Upper lobe of left lung (tissue), 4 donors: ENCODE measurements around the gene ARHGAP26.

ENCODE experiments used
- CTCF ChIP-seq, 6 experiments: fragments of 450-650 bp in 4 of 6; fragments of 200-600 bp in 2 of 6; sonication (generic) in 2 of 6; IDR thresholded peaks; one replicate each; pipeline ENCODE4 v1.5.1; 2016 to 2019; ENCODE audit warnings: antibody characterized with exemption in 6 of 6
- EP300 ChIP-seq, 4 donors: sonication (generic); formaldehyde crosslinking; IDR thresholded peaks; one replicate each; pipeline ENCODE4 v1.5.1; 2017; ENCODE audit warnings: antibody characterized with exemption in 4 of 4, control low read depth in 2 of 4
- POLR2A ChIP-seq, 4 donors: fragments of 450-650 bp; IDR thresholded peaks; one replicate each; pipeline ENCODE4 v1.5.1; 2016 to 2017; ENCODE audit warnings: antibody characterized with exemption in 4 of 4, mild to moderate bottlenecking in 2 of 4
- POLR2AphosphoS5 ChIP-seq, 2 donors: sonication (generic); formaldehyde crosslinking; IDR thresholded peaks; one replicate each; pipeline ENCODE4 v1.5.1; 2017; ENCODE audit warnings: antibody characterized with exemption in 2 of 2

DNA sequence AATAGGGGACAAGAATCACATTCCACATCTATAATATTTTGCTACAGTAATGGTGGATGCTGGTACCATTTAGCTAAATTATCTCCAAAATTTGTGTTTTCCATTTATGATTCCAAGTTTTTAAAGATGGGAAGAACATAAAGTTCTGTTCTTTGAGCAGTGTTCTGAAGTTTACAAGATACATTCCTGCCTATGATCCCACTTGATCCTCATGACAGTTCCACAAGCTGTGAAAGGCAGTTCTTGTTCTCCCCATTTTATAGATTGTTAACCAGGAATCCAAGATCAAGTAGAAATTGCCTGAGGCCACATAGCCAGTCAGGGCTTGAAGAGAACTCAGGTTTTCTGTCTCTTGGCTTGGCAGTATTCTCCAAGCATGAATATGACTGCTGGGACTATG, 376.0 kb downstream of the ARHGAP26 start:
- TF ChIP-seq CTCF (IDR thresholded peaks at IDR 0.05) (no peak), EP300 (IDR thresholded peaks at IDR 0.05) (peak in 1 of 4 donors; percentile 11), POLR2A (IDR thresholded peaks at IDR 0.05) (no peak), POLR2AphosphoS5 (IDR thresholded peaks at IDR 0.05) (no peak)
